MM.1S (cell line): ENCODE measurements around the gene LRCH4.

Source experiments
- CTCF ChIP-seq: fragments of 300-600 bp; sonication (generic); IDR thresholded peaks from 2 replicates; pipeline ENCODE4 v1.5.1; 2016; ENCODE audit warnings: antibody characterized with exemption, low read length, mixed read lengths
- EZH2phosphoT487 ChIP-seq: fragments of 300-600 bp; sonication (generic); IDR thresholded peaks from 2 replicates; pipeline ENCODE4 v1.6.1; 2018; ENCODE audit warnings: antibody characterized with exemption, low read length

- TF ChIP-seq EZH2phosphoT487, result no peak
- TF ChIP-seq CTCF, result no peak
Measured at GRCh38 chr7:100575206-100575631, 10.7 kb downstream of the LRCH4 start.
